HG03039 (cell line): ENCODE data around the gene ARPC4.
A peak's percentile ranks its signal among the peaks of the same experiment; 100 is the strongest.
"Not testable (repeated sequence)": the region's sequence is repeated elsewhere in the genome, so short reads cannot be mapped to it uniquely, and the experiment has no call there.

Experiments
- ATAC-seq: cut with Tn5 transposase; IDR thresholded peaks from one replicate; pipeline ENCODE4 v1.9.1; 2021; ENCODE audit warnings: mild to moderate bottlenecking, moderate library complexity; ENCODE audit not compliant: unreplicated experiment

The ARPC4 gene

DNA sequence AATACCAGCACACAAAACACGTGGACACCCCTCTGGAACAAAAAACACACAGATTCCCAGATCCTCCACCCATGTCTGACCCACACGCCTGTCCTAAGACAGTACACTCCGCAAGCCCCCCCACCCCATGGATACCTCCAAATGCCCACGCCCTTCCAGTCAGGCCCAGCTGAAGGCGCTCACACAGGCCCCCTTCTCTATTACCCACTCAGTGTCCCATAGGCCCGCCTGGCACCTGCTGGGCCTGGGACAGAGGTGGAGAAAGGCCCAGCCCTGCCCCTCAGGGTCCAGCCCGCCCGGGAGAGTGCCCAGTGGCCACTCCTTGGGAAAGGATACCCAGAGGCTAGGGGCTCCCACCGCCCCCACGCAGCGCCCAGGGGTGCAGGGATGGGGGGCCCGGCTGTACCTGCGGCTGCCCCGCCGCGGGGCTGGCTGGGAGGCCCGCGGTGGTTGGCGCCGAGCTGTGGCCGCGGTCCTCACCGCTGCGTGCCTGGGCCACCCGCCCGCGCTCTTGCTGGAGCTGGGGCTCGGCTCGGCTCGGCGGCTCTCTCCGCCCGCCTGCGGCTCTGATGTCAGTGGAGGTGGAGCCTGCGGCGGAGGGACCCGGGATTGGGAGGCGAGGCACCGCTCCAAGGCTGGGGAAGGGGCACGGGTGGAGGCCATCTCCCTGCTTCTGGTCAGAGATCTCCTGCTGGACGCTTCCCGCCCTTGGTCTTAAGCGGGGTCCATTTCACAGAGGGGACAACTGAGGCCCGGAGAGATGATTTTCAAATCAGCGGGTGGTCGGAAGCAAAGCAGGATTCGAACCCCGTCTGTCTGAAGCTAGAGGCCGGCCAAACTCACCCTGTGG, 23.2 kb upstream of the ARPC4 start, which contains the start of gene CAMK1:
Gene CAMK1, minus strand, starts transcription at position 522 of the 850 bp plus-strand sequence. CDS start 2,198 bp downstream, outside the sequence.
- ATAC-seq, result peak; percentile 72

DNA sequence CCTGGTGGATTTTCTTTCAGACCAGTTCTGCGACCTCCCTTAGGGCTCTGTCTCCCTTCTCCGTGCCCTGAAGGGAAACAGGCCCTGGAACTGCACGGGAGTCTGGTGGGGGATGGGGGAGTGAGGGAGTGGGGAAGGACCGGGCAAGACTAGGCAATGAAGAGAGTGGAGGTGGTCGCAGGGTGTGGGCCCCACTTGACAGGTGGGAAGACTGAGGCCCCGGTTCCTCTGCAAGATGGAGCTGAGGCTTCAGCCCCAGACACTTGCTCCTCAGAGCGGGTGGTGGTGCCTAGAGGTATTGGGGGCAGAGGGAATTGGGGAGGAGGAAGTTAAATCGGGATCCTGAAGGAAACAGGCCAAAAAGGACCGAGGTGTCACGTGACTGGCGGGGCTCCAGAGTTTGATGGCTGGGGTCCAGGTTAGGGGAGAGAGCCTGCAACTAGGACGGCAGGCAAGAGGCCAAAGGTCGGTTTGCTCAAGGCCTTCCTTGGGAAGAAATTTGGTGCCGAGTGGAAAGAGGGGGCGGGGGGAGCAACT, 22.5 kb upstream of the ARPC4 start:
- ATAC-seq, result no peak

DNA sequence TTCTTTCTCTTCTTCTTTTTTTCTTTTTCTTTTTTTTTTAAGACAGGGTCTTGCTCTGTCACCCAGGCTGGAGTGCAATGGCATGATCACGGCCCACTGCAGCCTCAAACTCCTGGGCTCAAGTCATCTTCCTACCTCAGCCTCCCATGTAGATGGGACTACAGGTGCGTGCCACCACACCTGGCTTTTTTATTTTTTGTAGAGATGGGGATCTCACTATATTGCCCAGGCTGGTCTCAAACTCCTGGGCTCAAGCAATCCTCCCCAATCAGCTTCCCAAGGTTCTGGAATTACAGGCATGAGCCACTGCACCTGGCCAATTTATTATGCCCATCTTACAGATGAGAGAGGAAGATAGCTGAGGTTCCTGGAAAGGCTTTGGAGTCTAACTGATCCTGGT, 21.9 kb upstream of the ARPC4 start:
- ATAC-seq, result not testable (repeated sequence)

DNA sequence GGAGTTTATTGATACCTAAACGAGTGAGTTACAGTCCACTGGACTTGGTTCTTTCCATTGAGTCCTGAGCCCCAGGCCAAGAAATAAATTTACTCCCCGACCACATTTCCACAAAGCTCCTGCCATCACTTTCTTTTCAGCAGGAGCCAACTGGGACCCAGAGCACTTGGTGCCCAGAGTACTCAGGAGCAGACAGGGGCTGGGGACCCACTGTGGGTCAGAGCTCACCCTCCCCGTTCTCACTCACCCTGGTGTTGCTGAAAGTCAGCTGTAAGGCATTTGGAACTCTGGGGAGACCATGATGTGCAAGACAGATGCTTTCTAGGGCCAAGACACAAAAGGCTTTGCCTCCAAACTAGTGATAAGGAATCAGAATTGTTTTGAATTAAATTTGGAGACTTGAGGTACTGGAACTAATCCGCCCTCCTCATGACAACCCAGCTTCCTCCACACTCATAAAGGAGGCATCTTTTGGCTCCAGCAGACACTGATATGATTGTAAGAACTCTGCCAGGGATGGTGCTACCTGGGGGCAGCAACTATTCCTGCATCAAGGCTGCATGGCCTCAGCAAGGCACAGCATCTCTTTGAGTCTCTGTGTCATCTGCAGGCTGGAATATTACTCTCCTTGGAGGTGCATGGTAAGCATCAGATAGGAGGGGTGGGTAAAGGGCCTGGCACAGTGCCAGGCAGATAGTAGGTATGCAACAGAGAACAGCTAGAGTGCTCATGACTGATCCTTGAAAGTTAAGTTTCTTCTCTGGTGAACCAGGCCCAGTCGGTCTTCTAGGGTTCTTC, 15.8 kb upstream of the ARPC4 start:
- no peak for ATAC-seq

DNA sequence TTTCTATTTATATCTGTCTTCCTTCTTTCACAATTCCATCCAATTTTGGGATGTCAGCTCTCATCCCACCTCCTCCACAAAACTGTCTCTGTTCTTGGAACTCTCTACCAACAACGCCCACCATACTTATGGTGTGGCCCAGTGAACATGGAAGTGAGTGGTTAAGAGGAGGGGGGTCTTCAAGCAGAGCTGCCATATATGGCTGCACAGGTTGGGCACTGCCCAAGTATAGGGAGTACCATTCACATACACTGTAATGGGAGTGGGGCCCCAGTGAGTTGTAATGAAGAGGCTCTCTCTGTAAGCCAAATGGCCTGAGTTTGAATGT, 15.2 kb upstream of the ARPC4 start:
- ATAC-seq, result no peak

DNA sequence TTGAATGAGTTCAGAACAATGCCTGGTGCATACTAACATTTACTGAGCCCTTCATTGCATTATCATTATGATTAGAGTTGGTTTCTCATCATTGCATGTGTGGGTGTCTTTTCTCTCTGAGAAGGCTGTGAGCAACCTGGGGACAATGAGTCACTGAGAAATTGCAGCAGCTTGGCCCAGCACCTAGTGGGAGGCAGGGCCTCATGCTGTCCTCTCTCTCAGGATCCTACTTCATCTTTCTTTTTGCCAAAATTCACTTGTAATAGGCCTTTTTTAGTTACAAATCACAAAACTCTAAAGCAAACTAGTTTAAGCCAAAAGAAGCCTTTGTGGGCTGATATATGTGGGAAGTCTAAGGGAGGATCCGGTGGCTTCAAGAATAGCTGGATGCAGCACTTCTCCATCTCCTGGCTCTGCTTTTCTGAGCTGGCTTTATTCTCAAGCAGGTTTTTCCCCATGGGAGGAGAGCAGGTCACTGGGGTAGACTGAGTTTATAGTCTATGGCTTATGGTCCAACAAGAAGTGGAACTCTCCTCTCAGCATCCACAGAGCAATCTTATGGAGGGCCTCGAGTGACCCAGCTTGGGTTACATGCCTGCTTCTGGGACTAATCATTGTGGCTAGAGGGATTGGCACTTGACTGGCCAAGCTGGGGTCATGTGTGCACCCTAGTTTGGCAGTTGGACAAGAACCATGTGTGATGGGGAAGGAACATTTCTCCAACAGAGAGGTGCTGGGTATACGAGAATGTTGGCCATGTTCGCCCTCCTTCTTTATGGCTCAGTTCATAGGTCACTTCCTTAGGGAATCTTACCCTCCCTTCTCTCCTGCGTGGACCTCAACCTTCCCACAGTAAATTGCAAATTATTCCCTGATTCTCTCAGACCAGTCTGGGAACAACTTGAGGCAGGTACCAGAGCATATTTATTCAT, 14.5 kb upstream of the ARPC4 start:
- ATAC-seq, result no peak

DNA sequence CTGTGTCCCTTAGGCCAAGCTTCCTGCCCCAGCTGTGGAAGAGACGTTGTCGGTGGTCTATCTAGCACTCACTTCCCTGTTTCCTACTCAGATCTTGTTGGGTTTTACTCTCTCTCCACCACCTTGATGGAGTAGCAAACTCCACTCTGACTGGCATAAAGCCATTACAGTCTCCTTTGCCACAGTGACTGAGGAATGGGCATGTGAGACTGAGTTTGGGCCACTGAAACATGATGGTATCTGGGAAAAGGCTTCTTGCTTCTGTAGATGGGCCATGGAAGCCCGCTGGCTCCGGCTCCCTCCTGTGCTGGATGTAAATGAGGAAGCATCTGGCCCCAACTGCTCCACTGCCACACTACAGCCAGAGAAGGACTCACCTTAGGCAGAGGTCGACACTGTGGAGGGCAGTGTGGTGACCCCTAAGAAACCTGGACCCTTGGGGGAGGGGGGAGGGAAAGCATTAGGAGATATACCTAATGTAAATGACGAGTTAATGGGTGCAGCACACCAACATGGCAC, 13.7 kb upstream of the ARPC4 start:
- no peak for ATAC-seq

DNA sequence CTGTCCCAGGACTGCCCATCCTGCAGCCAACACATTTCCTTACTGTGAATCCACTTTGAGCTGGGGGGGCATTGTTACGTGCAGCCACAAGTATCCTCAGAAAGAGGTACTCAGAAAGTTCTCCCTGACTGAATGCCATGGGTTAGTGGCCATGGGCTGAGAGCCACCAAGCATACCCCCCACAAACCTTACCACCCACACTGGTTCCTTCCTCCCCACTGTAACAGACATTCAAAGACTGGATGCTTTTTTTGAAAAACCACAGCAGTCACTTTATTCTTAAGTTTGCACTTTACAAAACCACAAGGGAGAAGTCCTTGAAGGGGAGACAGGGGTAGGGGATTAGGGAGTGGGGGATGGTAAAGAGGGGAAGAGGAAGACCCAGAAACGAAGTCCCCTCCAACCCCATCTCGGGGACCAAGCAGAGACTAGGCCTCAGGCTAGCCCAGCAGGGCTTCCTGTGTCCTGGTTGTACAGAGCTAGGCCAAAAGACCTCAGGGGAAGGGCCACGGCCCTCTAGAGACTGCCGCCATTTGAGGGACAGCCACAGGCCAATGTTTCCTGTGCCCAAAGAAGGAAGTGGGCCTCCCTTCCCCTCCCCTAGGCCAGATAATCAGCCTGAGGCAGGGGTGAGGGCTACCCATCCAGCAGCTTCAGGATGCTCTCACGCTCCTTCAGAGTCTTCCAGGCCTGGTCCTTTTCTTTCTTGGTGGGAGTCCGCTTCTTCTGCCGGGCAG, 13.0 kb upstream of the ARPC4 start:
- ATAC-seq, result no peak

DNA sequence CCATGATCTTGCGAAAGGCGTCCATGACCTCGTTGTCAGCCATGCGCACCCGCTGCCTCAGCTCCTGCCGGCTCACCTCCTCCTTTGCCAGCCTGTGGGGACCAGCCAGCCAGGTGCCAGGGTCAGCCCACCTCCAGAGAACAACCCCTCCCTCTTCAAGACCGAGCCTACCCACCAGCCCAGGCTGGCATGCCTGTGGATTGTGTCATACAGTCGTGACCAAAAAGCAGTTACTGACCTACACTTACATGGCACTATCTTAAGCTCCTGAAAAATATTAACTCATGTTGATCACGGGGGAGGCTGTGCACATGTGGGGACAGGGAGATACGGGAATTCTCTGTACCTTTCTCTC, 12.4 kb upstream of the ARPC4 start:
- no peak for ATAC-seq

DNA sequence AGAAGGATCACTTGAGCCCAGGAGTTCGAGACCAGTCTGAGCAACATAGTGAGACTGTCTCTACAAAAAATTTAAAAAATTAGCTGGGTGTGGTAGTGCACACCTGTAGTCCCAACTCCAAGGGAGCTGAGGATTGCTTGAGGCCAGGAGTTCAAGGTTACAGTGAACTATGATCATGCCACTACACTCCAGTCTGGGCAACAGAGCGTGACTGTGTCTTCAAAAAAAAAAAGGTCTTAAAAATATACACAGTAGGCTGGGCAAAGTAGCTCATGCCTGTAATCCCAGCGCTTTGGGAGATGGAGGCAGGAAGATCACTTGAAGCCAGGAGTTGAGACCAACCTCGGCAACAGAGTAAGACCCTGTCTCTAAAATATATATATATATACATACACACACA, 12.0 kb upstream of the ARPC4 start:
- ATAC-seq, result no peak

DNA sequence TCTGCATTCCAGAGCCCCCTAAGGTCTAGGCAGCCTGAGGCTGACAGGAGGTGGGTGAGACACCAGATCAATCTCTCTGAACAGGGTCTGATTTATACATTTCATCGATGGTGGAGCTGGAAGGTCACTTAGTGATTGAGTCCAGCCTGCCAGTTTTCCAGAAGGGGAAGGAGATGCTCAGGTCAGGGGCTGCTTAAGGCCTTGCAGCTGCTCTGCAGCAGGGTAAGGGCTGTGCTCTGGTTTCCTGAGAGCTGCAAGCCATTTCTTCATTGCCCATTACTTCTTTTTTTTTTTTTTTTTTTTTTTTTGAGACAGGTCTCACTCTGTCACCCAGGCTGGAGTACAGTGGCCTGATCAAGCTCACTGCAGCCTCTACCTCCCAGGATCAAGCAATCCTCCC, 11.3 kb upstream of the ARPC4 start:
- ATAC-seq, result no peak

DNA sequence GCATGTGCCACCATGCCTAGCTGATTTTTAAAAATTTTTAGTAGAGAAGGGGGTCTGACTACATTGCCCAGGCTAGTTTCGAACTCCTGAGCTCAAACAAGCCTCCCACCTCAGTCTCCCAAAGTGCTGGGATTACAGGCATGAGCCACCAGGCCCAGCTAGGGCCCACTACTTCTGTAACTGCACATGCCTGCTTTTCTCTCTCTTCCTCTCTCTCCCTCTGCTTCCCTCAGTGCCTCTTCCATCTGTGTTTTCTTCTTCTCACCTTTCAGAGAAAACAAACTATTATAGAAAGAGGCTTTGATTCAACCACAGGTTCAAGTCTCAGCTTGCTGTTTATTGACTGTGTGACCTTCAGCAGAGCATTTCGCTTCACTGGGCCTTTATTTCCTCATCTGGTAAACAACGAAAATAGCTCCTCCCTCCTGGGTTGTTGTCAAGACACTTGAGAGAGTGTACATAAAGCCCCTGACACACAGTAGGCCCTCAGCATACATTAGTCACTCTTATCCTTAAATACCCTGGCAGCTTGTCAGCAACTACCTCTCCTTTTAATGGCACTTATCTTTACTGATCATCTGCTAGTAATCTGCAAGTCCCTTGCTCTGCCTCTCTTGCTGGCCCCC, 10.8 kb upstream of the ARPC4 start:
- no peak for ATAC-seq

DNA sequence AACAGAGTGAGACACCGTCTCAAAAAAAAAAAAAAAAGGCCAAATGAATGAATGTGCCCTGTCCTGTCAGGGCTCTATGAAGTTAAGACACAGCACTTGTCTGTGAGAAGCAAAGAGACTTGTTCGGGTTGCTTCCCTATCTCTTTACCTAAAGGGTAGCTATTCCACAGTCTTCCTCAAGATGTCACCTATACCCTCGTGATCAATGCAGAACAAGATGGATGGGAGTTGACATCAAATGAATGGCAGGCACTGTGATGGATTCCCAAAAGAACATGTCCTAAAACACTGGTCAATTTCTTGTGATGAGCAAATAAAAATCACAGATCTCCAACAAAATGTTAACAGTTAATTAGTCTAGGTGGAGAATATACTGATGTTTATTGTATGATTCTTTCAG, 10.1 kb upstream of the ARPC4 start:
- no peak for ATAC-seq

DNA sequence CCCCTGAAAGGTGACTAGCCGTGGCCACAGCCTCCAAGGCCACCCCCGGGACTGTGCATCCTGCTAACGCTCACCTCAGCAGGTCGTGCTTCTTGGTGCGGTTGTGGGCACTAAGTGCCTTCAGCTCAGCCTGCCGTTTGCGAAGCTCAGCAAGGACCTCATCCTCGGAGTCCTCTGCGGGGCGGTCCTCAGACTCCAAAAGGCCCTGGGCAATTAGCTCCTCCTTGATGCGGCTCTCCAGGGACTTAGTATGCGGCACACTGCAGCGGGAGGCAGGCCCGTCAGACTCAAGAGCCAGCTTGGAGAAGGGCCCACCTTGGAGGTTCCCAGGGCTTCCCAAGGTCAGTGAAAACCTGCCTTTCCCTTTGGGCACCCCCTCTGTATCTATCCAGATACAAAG, 8.9 kb upstream of the ARPC4 start:
- ATAC-seq, result no peak

DNA sequence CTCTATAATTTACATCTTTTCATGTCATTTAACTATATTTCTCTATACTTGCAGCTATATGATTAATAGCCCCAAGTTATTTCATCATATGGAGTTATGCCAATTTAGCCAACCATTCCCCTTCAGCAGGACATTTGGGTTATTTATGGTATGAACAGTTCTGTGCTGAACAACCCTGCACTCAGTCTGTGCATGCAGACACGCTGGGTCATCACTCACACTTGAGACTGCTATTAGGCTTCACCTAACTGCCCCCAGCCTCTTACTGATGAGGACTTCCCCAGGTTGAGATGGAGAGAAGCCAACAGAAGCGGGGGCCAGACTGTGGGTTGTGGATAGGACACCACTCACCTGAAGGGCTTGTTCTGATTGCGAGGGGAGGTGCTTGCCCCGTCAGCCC, 7.9 kb upstream of the ARPC4 start:
- no peak for ATAC-seq

DNA sequence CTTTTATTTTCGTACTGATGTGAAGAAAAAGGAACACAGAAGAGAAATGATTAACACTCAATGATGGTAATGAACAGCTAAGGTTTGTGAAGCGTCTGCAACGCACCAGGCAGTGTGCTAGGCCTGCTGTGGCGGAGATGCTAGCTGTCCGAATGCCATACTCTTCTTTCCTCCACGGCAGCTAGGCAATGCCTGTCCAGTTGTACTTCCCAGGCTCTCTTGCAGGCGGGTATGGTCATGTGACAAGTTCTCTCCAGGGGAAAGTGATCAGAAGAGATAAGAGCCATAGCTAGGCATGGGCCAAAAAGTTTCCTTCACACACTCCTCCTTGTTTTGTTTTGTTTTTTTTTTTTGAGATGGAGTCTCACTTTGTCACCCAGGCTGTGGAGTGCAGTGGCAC, 7.3 kb upstream of the ARPC4 start:
- no peak for ATAC-seq

DNA sequence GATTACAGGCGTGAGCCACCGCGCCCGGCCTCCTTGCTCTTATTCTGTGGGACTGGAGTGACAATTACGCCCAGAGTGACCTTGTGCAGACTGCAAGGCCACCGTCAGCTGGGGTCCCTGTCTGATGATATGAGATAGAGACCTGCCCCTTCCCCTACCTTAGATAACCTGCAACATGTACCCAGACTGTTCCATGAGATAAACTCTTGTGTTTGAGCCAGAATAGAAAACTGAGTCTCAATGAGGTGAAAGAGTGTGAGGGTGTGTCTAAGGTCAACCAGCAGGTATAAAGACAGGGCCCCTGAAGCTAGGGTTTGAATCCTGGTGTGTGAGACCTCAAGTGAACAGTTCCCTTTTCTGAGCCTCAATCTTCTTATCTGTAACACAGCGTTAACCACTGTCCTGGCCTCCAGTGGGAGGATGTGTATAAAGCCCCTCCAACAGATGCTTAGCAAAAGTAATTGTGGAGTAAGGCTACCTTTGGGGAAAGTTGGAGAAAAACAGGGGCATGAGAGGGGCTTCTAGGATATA, 6.6 kb upstream of the ARPC4 start:
- ATAC-seq, result no peak

DNA sequence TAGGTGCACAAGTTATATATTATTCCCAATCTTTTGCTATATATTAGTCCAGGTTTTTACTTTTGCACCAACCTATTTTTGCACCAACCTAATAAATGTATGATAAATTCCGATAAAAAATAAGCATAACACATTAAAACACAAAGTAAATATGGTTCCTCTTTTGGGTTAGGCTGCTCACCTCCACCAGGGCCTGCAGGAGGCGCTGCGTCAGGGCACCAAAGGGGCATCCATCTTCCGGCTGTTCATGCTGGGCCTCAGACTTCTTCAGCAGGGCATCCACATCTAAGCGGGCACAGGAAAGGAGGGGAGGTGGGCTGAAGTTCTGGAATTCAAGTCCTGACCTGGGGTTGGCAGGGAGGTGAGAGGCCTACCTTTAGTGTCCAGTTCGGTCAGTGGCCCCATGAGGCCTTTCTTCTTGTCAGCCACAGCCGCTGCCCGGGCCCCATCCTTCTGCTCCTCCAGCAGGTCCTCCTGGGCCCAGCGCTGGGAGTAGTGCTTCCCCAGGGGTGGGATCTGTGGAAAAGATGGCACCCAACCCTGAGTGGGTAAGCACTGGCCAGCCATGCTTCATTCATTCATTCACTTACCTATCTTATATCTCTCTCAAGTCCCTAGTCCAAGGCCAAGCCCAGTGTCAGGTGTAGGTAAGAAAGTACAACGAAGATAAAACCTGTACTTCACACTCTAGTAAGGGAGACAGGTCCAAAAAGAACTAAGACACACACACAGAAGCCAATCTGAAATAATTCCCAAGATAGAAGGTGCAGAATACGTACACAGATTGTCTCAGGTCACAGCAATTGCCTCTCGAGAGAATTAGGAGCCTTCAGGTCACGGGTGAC, 5.8 kb upstream of the ARPC4 start:
- no peak for ATAC-seq

DNA sequence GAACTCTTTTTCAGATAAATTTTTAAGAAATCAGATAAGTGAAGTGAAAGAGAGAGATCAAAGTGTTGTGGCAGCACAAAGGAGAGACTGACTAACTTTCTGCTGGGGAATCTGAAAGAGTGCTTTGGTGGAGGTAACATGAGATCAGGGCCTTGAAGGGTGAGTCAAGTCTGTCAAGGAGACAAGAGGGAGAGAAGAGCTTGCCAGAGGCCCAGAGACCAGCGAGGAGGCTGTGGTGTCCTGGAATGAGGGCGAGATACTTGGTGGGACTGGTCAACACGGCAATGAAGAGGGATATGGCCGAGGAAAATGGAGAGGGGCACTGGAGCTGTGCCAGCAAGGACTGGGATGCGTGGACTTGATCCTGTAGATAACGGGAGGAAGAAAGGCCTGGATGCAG, 5.2 kb upstream of the ARPC4 start:
- ATAC-seq, result no peak
